ENCODE results near the gene CLDN6. TPM values are rescaled to one million over a fixed set of nuclear protein-coding genes. Genes with fewer than 3 reads are reported as not detected.
A peak's percentile ranks its signal among the peaks of the same experiment; 100 is the strongest.

Gene CLDN6
- total and polyA plus RNA-seq, 3 experiments from 2014 or later = not detected

DNA sequence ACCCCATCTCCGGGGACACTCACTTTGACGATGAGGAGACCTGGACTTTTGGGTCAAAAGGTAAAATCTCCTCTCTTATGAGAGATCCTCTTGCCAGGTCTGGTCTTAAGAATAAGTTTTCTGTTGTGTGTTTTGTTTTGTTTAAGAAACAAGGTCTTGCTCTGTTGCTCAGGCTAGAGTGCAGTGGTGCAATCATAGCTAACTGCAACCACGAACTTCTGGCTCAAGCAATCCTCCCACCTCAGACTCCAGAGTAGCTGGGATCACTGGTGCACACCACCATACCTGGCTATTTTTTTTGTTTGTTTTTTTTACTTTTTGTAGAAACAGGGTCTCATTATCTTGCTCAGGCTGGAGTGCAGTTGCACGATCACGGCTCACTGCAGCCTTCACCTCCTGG, 32.5 kb upstream of the CLDN6 start:
- Histone ChIP-seq H3K36me3 (ENCODE audit: insufficient read depth, low read length) (no peaks in the 10 kb centered on the region), H3K27me3 (ENCODE audit: insufficient read depth, low read length, poor library complexity, severe bottlenecking) (peaks cover 7% of the 10 kb centered on the region), H3K27ac (ENCODE audit: low read depth, low read length) (no peak overlapping the region), H3K4me3 (ENCODE audit: low read length) (no peak overlapping the region), H3K4me1 (ENCODE audit: insufficient read depth, low read length) (peaks cover 25% of the 10 kb centered on the region), H3K9me3 (ENCODE audit: low read length) (no peaks in the 10 kb centered on the region)
- DNase-seq = no peak
- H3K36me3 Mint-ChIP-seq = peaks cover 0 to 20% (median 6%) of the 10 kb centered on the region in 3 donors
- CTCF ChIA-PET = interaction anchor here (1.8 to 6.3 kb wide), 3 partner anchors 8 to 79 kb away, joined by 5 to 94 read pairs (median 31); no protein-coding TSS in a partner anchor
- no peaks in the 10 kb centered on the region for H3K9me3 Mint-ChIP-seq
- peak overlapping the region in 1 of 8 donors; percentile 31 for H3K27ac Mint-ChIP-seq
- peaks cover under 1 to 3% of the 10 kb centered on the region in 2 donors for H3K27me3 Mint-ChIP-seq
- POLR2A ChIA-PET = interaction anchor here (1.2 kb wide), 1 partner anchor 8 kb away, joined by 4 read pairs; no protein-coding TSS in a partner anchor
- peak overlapping the region in 2 of 7 donors; percentile 8 to 58 for H3K4me3 Mint-ChIP-seq
- peaks cover 29 to 62% (median 48%) of the 10 kb centered on the region in 3 donors for H3K4me1 Mint-ChIP-seq

DNA sequence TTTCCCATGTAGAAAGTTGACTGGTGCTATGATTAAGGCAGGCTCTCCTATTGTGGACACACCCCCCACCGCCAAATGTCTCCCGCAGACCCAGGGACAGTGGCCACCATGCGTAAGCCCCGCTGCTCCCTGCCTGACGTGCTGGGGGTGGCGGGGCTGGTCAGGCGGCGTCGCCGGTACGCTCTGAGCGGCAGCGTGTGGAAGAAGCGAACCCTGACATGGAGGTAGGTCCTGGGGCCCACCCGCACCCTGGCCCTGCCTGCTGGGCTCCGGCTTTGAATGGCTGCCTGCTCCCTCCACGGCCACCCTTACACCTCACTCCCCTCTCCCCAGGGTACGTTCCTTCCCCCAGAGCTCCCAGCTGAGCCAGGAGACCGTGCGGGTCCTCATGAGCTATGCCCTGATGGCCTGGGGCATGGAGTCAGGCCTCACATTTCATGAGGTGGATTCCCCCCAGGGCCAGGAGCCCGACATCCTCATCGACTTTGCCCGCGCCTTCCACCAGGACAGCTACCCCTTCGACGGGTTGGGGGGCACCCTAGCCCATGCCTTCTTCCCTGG, 32.0 kb upstream of the CLDN6 start:
- Mint-ChIP-seq H3K36me3 (peaks cover 0 to 15% (median 6%) of the 10 kb centered on the region in 3 donors), H3K27ac (peak overlapping the region in 1 of 8 donors; percentile 31), H3K4me3 (peak overlapping the region in 1 of 7 donors; percentile 58), H3K27me3 (peaks cover 3 to 8% of the 10 kb centered on the region in 2 donors), H3K4me1 (peaks cover 28 to 62% (median 48%) of the 10 kb centered on the region in 3 donors), H3K9me3 (no peaks in the 10 kb centered on the region)
- ChIA-PET CTCF (interaction anchor here (0.6 to 6.3 kb wide), 5 partner anchors 9 to 79 kb away, joined by 3 to 94 read pairs (median 21); no protein-coding TSS in a partner anchor), POLR2A (interaction anchor here (1.0 to 2.7 kb wide), 4 partner anchors 9 to 81 kb away, joined by 3 to 9 read pairs (median 4); no protein-coding TSS in a partner anchor)
- no peak overlapping the region for H3K4me3 ChIP-seq (ENCODE audit: low read length)
- H3K36me3 ChIP-seq (ENCODE audit: insufficient read depth, low read length) = no peaks in the 10 kb centered on the region
- H3K4me1 ChIP-seq (ENCODE audit: insufficient read depth, low read length) = peaks cover 25% of the 10 kb centered on the region
- no peak for DNase-seq
- H3K27me3 ChIP-seq (ENCODE audit: insufficient read depth, low read length, poor library complexity, severe bottlenecking) = peaks cover 11% of the 10 kb centered on the region
- no peaks in the 10 kb centered on the region for H3K9me3 ChIP-seq (ENCODE audit: low read length)
- H3K27ac ChIP-seq (ENCODE audit: low read depth, low read length) = no peak overlapping the region

DNA sequence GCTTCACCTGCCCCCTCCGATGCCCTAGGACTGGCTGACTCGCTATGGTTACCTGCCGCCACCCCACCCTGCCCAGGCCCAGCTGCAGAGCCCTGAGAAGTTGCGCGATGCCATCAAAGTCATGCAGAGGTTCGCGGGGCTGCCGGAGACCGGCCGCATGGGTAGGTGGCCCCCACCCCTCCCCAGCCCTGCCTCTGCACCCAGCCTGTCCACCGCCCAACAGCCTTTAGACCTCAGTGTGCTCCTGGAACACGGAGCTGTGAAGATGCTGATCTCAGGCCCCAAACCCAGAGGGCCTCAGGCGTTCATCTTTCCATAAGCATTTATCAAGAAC, 29.4 kb upstream of the CLDN6 start:
- H3K27me3 Mint-ChIP-seq = peaks cover 13 to 30% of the 10 kb centered on the region in 2 donors

GRCh38 chr16:3046641-3047386, 28.8 kb upstream of the CLDN6 start:
- Histone ChIP-seq H3K27me3 (ENCODE audit: insufficient read depth, low read length, poor library complexity, severe bottlenecking) (peaks cover 37% of the 10 kb centered on the region), H3K4me3 (ENCODE audit: low read length) (no peak overlapping the region), H3K4me1 (ENCODE audit: insufficient read depth, low read length) (peaks cover 27% of the 10 kb centered on the region), H3K9me3 (ENCODE audit: low read length) (no peaks in the 10 kb centered on the region), H3K36me3 (ENCODE audit: insufficient read depth, low read length) (no peaks in the 10 kb centered on the region), H3K27ac (ENCODE audit: low read depth, low read length) (no peak overlapping the region)
- Mint-ChIP-seq H3K36me3 (no peaks in the 10 kb centered on the region), H3K4me1 (peaks cover 16 to 46% (median 36%) of the 10 kb centered on the region in 3 donors), H3K27me3 (peaks cover 13 to 34% of the 10 kb centered on the region in 2 donors), H3K27ac (peak overlapping the region in 2 of 8 donors; percentile 38 to 94), H3K4me3 (peak overlapping the region; percentile 39 to 78 (median 63)), H3K9me3 (no peaks in the 10 kb centered on the region)
- CTCF ChIA-PET = interaction anchor here (1.4 to 6.3 kb wide), 4 partner anchors 12 to 82 kb away, joined by 3 to 94 read pairs (median 26); no protein-coding TSS in a partner anchor
- no peak for DNase-seq
- POLR2A ChIA-PET = interaction anchor here (1.1 to 2.7 kb wide), 3 partner anchors 12 to 27 kb away, joined by 3 to 9 read pairs (median 4); partner anchors contain the start of gene TNFRSF12A

More for the DNA sequence above, 29.4 kb upstream of the CLDN6 start:
- H3K4me3 Mint-ChIP-seq = peak overlapping the region in 5 of 7 donors; percentile 50 to 66 (median 63)
- peaks cover 0 to 3% (median 0%) of the 10 kb centered on the region in 3 donors for H3K36me3 Mint-ChIP-seq
- H3K27ac Mint-ChIP-seq = no peak overlapping the region
- no peak for DNase-seq
- Histone ChIP-seq H3K27me3 (ENCODE audit: insufficient read depth, low read length, poor library complexity, severe bottlenecking) (peaks cover 36% of the 10 kb centered on the region), H3K27ac (ENCODE audit: low read depth, low read length) (no peak overlapping the region), H3K36me3 (ENCODE audit: insufficient read depth, low read length) (no peaks in the 10 kb centered on the region), H3K9me3 (ENCODE audit: low read length) (no peaks in the 10 kb centered on the region), H3K4me3 (ENCODE audit: low read length) (no peak overlapping the region), H3K4me1 (ENCODE audit: insufficient read depth, low read length) (peaks cover 27% of the 10 kb centered on the region)
- ChIA-PET CTCF (interaction anchor here (1.2 to 6.3 kb wide), 6 partner anchors 11 to 85 kb away, joined by 3 to 94 read pairs (median 12); no protein-coding TSS in a partner anchor), POLR2A (interaction anchor here (0.8 to 2.7 kb wide), 5 partner anchors 11 to 80 kb away, joined by 3 to 9 read pairs (median 8); partner anchors contain the start of gene TNFRSF12A)
- peaks cover 20 to 50% (median 39%) of the 10 kb centered on the region in 3 donors for H3K4me1 Mint-ChIP-seq
- no peaks in the 10 kb centered on the region for H3K9me3 Mint-ChIP-seq

- H3K4me1 Mint-ChIP-seq = peaks cover 16 to 40% (median 31%) of the 10 kb centered on the region in 3 donors
- DNase-seq = no peak
- Histone ChIP-seq H3K36me3 (ENCODE audit: insufficient read depth, low read length) (no peaks in the 10 kb centered on the region), H3K4me3 (ENCODE audit: low read length) (peak within 1 kb of the TSS; percentile 51), H3K27me3 (ENCODE audit: insufficient read depth, low read length, poor library complexity, severe bottlenecking) (peaks cover 43% of the 10 kb centered on the region), H3K9me3 (ENCODE audit: low read length) (no peaks in the 10 kb centered on the region), H3K4me1 (ENCODE audit: insufficient read depth, low read length) (peaks cover 27% of the 10 kb centered on the region), H3K27ac (ENCODE audit: low read depth, low read length) (no peak within 1 kb of the TSS)
- peak within 1 kb of the TSS in 5 of 8 donors; percentile 36 to 94 (median 42) for H3K27ac Mint-ChIP-seq
- no peaks in the 10 kb centered on the region for H3K9me3 Mint-ChIP-seq
- ChIA-PET POLR2A (interaction anchor here (0.6 to 1.4 kb wide), 5 partner anchors 11 to 166 kb away, joined by 3 to 6 read pairs (median 5); no protein-coding TSS in a partner anchor), CTCF (interaction anchor here (0.7 to 9.7 kb wide), 6 partner anchors 11 to 84 kb away, joined by 3 to 119 read pairs (median 6); no protein-coding TSS in a partner anchor)
- peak within 1 kb of the TSS; percentile 56 to 89 (median 83) for H3K4me3 Mint-ChIP-seq
- no peaks in the 10 kb centered on the region for H3K36me3 Mint-ChIP-seq
- H3K27me3 Mint-ChIP-seq = peaks cover 13 to 34% of the 10 kb centered on the region in 2 donors
These were observed 28.0 kb upstream of the CLDN6 start, which contains the start of gene MMP25 for GRCh38 chr16:3045758-3046640. Gene MMP25, plus strand, starts transcription at chr16:3046561. Its CDS starts 357 bp downstream, at chr16:3046918.

DNA sequence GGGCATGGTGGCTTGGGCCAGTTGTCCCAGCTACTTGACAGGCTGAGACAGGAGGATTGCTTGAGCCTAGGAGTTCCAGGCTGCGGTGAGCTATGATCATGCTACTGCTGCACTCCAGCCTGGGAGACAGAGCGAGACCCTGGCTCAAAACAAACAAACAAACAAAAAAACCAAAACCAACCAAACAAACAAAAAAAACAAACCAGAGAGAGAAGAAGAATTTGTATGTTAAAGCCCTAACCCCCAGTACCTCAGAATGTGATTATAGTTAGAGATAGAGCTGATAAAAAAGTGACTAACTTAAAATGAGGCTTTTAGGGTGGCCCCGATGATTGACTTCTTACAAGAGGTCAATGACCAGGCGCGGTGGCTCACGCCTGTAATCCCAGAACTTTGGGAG, 26.7 kb upstream of the CLDN6 start:
- Histone ChIP-seq H3K27me3 (ENCODE audit: insufficient read depth, low read length, poor library complexity, severe bottlenecking) (peaks cover 51% of the 10 kb centered on the region), H3K36me3 (ENCODE audit: insufficient read depth, low read length) (no peaks in the 10 kb centered on the region), H3K4me3 (ENCODE audit: low read length) (no peak overlapping the region), H3K9me3 (ENCODE audit: low read length) (no peaks in the 10 kb centered on the region), H3K4me1 (ENCODE audit: insufficient read depth, low read length) (peaks cover 27% of the 10 kb centered on the region), H3K27ac (ENCODE audit: low read depth, low read length) (no peak overlapping the region)
- no peaks in the 10 kb centered on the region for H3K9me3 Mint-ChIP-seq
- peaks cover 12 to 30% (median 22%) of the 10 kb centered on the region in 3 donors for H3K4me1 Mint-ChIP-seq
- CTCF ChIA-PET = interaction anchor here (0.9 to 9.7 kb wide), 5 partner anchors 9 to 85 kb away, joined by 3 to 119 read pairs (median 9); no protein-coding TSS in a partner anchor
- H3K4me3 Mint-ChIP-seq = peak overlapping the region; percentile 56 to 89 (median 83)
- POLR2A ChIA-PET = interaction anchor here (0.8 kb wide), 1 partner anchor 8 kb away, joined by 3 read pairs; the partner anchor contains the start of gene BICDL2
- H3K27me3 Mint-ChIP-seq = peaks cover 17 to 34% of the 10 kb centered on the region in 2 donors
- H3K27ac Mint-ChIP-seq = peak overlapping the region in 3 of 8 donors; percentile 6 to 66 (median 42)
- DNase-seq = no peak
- no peaks in the 10 kb centered on the region for H3K36me3 Mint-ChIP-seq

DNA sequence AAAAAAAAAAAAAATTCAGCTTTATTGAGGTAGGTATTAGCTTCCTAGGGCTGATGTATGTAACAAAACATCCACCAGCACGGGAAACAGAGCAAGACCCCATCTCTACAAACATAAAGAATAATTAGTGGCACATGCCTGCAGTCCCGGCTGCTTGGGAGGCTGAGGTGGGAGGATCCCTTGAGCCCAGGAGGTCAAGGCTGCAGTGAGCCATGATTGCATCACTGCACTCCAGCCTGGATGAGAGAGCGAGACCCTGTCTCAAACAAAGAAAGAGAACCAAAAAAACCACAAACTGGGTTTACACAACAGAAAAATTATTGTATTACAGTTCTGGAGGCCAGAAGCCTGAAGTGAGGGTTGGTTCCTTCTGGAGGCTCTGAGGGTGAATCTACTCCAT, 24.4 kb upstream of the CLDN6 start:
- peaks cover 37 to 51% of the 10 kb centered on the region in 2 donors for H3K27me3 Mint-ChIP-seq
- DNase-seq = no peak
- no peak overlapping the region for H3K27ac Mint-ChIP-seq
- no peak overlapping the region for H3K4me3 ChIP-seq (ENCODE audit: low read length)
- peaks cover 7 to 16% (median 11%) of the 10 kb centered on the region in 3 donors for H3K4me1 Mint-ChIP-seq
- H3K4me1 ChIP-seq (ENCODE audit: insufficient read depth, low read length) = peaks cover 27% of the 10 kb centered on the region
- ChIA-PET CTCF (interaction anchor here (1.5 to 9.7 kb wide), 2 partner anchors 12 to 39 kb away, joined by 3 to 119 read pairs; no protein-coding TSS in a partner anchor), POLR2A (interaction anchor here (1.2 kb wide), 1 partner anchor 11 kb away, joined by 5 read pairs; no protein-coding TSS in a partner anchor)
- peaks cover 71% of the 10 kb centered on the region for H3K27me3 ChIP-seq (ENCODE audit: insufficient read depth, low read length, poor library complexity, severe bottlenecking)
- no peaks in the 10 kb centered on the region for H3K9me3 Mint-ChIP-seq
- no peak overlapping the region for H3K27ac ChIP-seq (ENCODE audit: low read depth, low read length)
- H3K36me3 Mint-ChIP-seq = no peaks in the 10 kb centered on the region
- no peak overlapping the region for H3K4me3 Mint-ChIP-seq
- no peaks in the 10 kb centered on the region for H3K9me3 ChIP-seq (ENCODE audit: low read length)
- H3K36me3 ChIP-seq (ENCODE audit: insufficient read depth, low read length) = no peaks in the 10 kb centered on the region
